AG08396 (cell line): ENCODE measurements around the gene NBPF3.
"Not testable (repeated sequence)": the region's sequence is repeated elsewhere in the genome, so short reads cannot be mapped to it uniquely, and the experiment has no call there.

Experiments used
- DNase-seq: peaks from one replicate; pipeline ENCODE4 v3.0.0; 2012; ENCODE audit warnings: low spot score, mixed read lengths

Gene NBPF3

DNA sequence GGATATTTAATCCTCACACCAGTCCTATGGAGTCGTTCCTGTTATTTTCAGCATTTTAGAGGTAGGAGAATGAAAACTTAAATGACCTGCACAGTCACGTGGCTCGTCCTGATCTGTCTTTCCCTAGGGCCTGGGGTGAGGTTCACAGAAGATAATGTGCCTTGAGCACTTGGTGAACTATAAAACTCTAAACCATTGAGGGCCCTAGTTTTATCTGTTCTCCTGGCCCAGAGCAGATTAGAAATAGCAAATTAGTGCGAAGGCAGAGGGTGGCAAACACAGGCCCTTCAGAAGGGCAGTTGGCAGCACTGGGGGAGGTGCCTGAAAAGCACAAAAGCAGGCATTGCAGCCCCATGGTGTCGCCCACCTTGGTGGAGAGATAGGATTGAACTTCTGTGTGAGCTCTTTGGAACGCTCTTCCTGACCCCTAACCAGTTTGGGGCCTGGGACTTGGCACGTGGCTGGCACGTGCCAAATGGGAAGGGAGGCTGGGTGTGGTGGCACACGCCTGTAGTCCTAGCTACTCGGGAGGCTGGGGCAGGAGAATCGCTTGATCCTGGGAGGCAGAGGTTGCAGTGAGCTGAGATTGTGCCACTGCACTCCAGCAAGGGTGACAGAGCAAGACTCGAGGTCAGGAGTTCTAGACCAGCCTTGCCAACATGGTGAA is 1.2 kb upstream of the NBPF3 start:
- DNase-seq, result not testable (repeated sequence)

DNA sequence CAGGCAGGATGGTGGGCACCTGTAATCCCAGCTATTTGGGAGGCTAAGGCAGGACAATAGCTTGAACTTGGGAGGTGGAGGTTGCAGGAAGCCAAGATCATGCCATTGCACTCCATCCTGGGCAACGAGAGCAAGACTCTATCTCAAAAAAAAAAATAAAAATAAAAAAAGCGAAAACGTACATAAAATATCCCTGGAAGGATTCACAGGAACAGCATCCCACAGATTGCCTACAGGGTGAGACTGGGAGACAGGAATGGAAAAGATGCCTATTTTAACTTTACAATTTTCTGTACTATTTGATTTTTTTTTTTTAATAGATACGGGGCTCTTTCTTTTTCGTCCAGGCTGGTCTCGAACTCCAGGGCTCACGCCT is 604 bp upstream of the NBPF3 start:
- DNase-seq, result no peak

DNA sequence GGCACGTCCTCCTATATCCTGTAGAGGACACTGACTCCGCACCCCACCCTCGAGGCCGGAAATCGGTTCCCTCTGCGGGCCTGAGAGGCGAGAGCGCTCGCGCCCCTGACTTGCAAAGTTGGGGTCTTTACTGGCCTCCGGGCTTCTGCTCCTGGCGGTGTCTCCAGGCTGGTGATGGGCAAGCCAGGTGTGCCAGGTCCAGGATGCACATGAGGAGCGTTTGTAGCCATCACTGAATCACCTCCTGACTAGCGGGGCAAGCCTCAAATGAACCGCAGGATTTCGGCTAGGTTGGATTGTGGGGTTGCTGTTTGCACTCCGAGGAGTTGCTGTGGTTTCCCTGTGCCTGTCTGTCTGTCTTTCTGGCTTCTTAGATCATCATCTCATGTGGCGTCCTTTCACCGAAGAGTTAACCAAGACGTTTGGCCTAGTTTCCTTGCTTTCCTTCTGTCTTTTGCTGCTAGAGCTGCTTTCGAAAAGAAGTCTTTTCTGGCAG is 741 bp downstream of the NBPF3 start:
- DNase-seq, result peak; percentile 25

DNA sequence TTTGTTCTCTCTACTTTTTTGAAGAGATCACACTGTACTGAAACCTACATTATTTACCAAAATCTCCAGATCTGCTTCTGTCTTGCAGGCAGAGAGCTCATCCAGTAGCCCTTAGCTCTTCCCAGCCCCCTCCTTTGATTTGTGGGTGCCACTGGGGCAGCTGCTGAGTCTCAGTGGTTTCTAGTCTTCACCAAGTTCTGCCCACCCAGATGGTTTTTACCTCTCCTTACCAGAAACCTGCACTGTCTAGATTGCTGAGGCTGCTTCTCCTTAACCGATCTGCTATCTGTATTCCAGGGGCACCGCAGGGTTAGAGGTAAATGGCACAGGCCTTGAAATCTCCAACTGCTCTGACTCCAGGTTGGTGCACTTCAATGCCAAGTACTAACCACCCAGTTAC is 6.7 kb downstream of the NBPF3 start:
- not testable (repeated sequence) for DNase-seq

GRCh38 chr1:21447311-21447710 is 7.4 kb downstream of the NBPF3 start:
- no peak for DNase-seq

DNA sequence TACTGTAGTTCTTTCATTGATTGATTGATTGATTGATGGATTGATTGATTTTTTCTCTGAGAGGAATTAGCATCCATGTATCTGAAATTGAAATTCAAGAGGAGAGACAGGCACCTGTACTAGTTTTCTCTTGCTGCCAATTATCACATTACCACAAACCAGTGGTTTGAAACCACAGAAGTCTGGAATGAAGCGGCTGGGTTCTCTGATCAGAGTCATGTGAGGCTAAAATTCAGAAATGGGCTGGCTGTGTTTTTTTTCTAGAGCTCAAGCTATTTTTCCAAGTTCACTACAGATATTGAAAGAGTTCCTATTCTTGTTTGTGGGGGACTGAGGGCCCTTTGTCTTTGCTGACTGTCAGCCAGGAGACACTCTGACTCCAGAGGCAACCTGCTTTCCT is 10.0 kb downstream of the NBPF3 start:
- no peak for DNase-seq

- DNase-seq, result peak; percentile 61
Observed at GRCh38 chr1:21451212-21451611, 11.3 kb downstream of the NBPF3 start.

GRCh38 chr1:21451981-21452411 is 12.1 kb downstream of the NBPF3 start:
- DNase-seq, result no peak

- peak; percentile 59 for DNase-seq
Observed at GRCh38 chr1:21453964-21454614, 14.2 kb downstream of the NBPF3 start.

- DNase-seq, result not testable (repeated sequence)
Observed at GRCh38 chr1:21454904-21455303, 15.0 kb downstream of the NBPF3 start.

DNA sequence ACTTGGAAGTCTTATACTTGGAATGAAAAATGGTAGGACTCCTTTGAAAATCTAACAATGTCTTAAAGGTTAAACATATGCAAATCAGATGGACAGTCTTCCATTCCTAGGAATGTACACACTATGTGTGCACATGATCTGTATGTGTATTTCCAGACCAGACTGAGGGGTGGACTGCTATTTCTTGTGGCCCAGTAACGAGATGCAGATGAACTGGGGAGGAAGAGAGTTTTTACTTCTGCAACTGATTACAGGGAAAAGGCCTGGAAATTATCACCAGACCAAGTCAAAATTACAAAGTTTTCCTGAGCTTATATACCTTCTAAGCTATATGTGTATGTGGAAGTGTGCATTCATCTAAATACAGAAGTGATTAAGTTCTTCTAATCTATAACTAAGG is 17.7 kb downstream of the NBPF3 start:
- no peak for DNase-seq

- DNase-seq, result not testable (repeated sequence)
Observed at GRCh38 chr1:21465127-21465526, 25.2 kb downstream of the NBPF3 start.

DNA sequence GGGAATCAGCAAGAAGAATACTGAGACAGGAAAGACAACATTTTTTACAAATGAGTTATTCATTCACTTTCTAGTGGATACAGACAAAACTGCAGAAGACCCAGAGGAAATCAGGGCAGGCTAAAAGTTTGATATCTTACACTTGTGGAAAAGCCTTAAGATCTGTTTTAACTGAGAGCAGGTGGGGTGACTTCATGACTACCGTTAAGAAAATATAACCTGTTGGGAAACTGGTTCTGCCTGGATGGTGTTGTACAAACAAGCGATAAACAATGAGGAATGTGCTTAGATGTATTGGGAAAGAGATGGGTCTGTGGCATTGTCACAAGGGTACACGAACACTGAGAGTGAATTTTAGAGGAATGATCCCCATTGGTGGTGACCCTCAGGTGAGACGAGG is 28.0 kb downstream of the NBPF3 start:
- DNase-seq, result not testable (repeated sequence)

DNA sequence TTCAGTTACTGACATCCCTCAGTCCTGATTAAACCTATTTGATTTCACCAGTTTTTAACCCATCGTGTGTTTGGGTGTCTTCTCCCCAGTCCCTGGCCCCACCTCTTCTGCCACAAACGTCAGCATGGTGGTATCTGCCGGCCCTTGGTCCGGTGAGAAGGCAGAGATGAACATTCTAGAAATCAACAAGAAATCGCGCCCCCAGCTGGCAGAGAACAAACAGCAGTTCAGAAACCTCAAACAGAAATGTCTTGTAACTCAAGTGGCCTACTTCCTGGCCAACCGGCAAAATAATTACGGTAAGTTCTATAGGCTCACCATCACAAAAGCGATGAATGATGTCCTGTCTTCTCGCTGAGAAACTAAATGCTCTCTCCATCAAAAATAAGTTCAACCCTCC is 28.7 kb downstream of the NBPF3 start:
- DNase-seq, result no peak

DNA sequence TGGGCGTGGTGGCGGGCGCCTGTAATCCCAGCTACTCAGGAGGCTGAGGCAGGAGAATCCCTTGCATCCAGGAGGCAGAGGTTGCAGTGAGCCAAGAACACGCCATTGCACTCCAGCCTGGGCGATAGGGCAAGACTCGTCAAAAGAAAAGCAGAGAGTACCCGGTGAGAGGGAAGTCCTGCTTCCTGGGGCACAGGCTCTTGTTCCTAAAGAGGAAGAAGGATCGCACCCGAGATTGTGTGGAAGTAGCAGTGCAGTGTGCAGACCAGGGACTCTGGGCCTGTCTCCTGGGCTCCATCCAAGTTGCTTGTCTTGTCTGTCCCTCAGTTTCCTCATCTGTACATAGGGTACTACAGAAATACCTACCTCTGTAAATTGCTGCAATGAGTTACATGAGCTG is 29.6 kb downstream of the NBPF3 start:
- no peak for DNase-seq

DNA sequence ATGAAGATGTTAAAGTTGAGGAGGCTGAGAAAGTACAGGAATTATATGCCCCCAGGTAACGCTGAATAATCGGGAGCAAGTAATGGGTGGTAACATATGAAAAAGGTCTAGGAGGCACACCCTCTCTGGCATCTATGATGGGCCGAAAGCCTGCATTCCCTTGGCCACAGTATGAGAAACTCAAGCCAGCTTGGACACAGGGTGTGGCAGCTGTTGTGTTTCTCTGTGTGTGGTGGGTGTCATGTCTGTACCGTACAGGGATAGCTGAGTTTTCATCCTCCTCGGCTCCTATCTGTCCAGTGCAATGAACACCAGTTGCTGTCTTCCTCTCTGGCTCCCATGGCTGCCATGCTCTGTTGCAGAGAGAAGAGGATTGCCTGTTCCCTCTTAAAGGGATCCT is 32.9 kb downstream of the NBPF3 start:
- DNase-seq, result no peak

GRCh38 chr1:21478356-21478755 is 38.4 kb downstream of the NBPF3 start:
- no peak for DNase-seq

DNA sequence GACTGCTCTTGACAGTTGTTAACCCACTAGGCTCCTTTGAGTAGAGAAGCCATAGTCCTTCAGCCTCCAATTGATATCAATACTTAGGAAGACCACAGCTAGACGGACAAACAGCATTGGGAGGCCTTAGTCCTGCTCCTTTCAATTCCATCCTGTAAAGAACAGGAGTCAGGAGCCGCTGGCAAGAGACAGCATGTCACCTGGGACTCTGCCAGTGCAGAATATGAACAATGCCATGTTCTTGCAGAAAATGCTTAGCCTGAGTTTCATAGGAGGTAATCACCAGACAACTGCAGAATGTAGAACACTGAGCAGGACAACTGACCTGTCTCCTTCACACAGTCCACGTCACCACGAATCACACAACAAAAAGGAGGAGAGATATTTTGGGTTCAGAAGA is 43.9 kb downstream of the NBPF3 start:
- not testable (repeated sequence) for DNase-seq

DNA sequence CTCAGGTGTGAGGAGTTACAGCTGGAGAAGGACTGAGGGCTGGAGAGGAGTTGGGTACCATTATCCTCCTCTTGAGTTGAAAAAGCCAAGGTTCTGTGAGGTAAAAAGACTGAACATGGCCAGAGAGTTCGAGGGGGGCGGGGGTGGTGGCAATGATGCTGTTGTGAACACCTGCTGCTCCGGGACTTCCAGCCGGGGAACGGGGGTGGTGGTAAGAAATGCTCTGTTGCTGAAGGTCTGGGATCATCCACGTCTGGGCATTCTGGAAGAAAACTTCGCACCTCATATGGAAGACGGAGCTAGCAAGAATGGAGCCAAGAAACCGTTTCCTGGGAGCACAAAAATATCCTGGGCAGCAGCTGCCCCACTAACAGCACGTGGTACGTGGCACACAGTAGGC is 49.2 kb downstream of the NBPF3 start:
- no peak for DNase-seq

- DNase-seq, result peak; percentile 82
Observed at GRCh38 chr1:21490774-21491487, 51.0 kb downstream of the NBPF3 start.

DNA sequence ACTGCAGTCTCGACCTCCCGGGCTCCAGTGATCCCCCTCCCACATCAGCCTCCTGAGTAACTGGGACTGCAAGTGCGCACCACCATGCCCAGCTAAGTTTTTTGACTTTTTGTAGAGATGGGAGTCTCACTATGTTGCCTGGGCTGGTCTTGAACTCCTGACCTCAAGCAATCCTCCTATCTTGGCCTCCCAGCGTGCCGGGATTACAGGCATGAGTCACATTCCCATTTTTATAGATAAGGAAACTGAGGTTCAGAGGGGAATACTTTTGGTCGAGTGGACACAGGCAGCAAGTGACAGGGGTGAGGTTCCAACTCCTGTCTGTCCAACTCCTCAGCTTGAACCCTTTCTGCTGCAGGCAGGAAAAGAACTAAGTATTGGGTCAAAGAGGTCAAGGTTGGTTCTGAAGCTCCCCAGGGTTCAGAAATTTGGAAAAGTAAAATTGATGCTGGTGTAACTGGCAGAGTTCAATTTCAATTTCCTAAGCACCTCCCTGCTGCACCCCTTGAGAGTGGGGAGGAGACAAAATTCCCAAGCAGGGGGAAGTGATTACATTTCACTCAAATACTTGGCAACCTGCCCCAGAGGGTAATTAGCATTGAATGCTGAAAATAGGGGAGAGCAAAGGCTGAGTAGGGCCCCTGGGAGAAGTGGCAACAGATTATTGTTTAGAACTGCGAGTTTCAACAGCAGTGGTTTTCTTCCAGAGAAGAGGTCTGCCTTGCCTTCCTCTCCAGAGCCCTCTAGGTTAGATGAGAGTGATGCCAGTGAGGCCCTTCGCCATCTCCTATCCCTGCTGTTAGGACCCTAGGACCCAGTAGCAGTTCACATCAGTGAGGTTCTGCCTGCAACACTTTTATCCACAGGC is 51.8 kb downstream of the NBPF3 start:
- no peak for DNase-seq

DNA sequence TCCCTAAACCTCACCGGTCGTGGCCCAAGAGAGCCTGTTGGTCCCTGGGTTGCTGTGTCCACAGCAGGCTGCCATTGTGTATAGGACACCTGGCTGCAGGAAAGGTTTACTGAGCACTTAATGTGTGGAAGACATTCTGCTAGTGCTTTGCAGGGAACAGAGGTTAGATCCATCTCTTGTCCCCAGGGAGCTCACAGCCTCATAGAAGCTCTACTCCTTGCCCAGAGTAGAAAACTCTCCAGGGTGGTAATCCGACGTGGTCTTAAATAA is 52.4 kb downstream of the NBPF3 start:
- DNase-seq, result no peak
